Pancreas (tissue), 10 donors: ENCODE results near the gene DKK3. TPM values are rescaled to one million over a fixed set of nuclear protein-coding genes. Genes with fewer than 3 reads are reported as not detected.

Source experiments
- ATAC-seq, 4 donors: fragments of 200-7000 bp; cut with Tn5 transposase; one replicate each; pipeline versions ENCODE4 v1.8.0 to v1.9.1; 2020; ENCODE audit warnings: mild to moderate bottlenecking in 4 of 4, moderate library complexity in 4 of 4
- DNase-seq, 6 donors: peaks; one replicate each; pipeline ENCODE4 v3.0.0-alpha.2; 2020
- FAIRE-seq: peaks from 2 replicates; lab custom pipeline; 2012; peaks lifted over from hg19 to GRCh38; lab: Jason Lieb, UNC
- H3K27ac ChIP-seq, 4 donors: fragments of 200-600 bp; sonication (generic); 1 replicate in 3 of 4; 2 replicates in 1 of 4; pipeline versions ENCODE4 v1.5.0 to v1.8.0; 2020
- H3K27me3 ChIP-seq, 4 donors: fragments of 200-600 bp; one replicate each; pipeline ENCODE4 v1.8.0; 2021
- H3K36me3 ChIP-seq, 3 donors: fragments of 200-600 bp; sonication (generic) in 1 of 3; one replicate each; pipeline versions ENCODE4 v1.5.0 to v1.8.0; 2020 to 2021
- H3K4me1 ChIP-seq, 3 donors: fragments of 200-600 bp; one replicate each; pipeline ENCODE4 v1.8.0; 2021
- H3K4me3 ChIP-seq, 4 donors: fragments of 200-600 bp; sonication (generic) in 2 of 4; one replicate each; pipeline versions ENCODE4 v1.5.0 to v1.8.0; 2020 to 2021
- H3K9me3 ChIP-seq, 4 donors: fragments of 200-600 bp; one replicate each; pipeline ENCODE4 v1.8.0; 2021
- WGBS, 2 donors: extraction: QIAGEN DNeasy Blood & Tissue Kit; methylation state at CpG; one replicate each; pipeline ENCODE4 v1.1.7; 2013; 5-methylcytosine and 5-hydroxymethylcytosine counted together
- intact Hi-C, 3 donors: fragments of 100-400 bp; cut with DNase I; formaldehyde crosslinking; loops; one replicate each; pipeline versions ENCODE4 v1.11.1 to v1.14.2; 2022
- polyA plus RNA-seq, 2 donors: library from polyadenylated mRNA; stranded (reverse); fragments of 200-250 nt; gene quantifications; one replicate each; pipeline ENCODE4 v1.2.3, GENCODE V29; 2013
- total RNA-seq, 6 donors: library from RNA; stranded (reverse); fragmentation: NEBNext Ultra II Directional in 4 of 6; extraction: Animal tissue kit (Norgen Biotek cat#: 25700) in 4 of 6; gene quantifications; one replicate each; pipeline versions ENCODE4 v1.2.1 to v1.2.4, GENCODE V29; 2021 to 2023
- TF ChIP-seq, protein P1 (sequence below), 4 donors: fragments of 200-600 bp; sonication (generic) in 3 of 4; IDR thresholded peaks; one replicate each; pipeline versions ENCODE4 v1.5.0 to v1.8.0; 2021; ENCODE audit warnings: antibody characterized with exemption in 4 of 4
- donor health status: healthy with polysubstance abuse.
- donor health status: DM: no; HTN: no; CAD: no; lungs with moderate emphysema.
- donor health status: DM: no; HTN: no; CAD: no.
- donor health status: control.
- donor health status: control.
- donor health status: Bipolar disorder and iron deficiency.
- donor health status: DM: yes; HTN: yes; CAD: no.
- donor health status: DM: no; HTN: no; CAD: no.
- donor health status: DM: no; HTN: no; CAD: no.
- donor health status: DM: yes; HTN: yes; CAD: no.

The DKK3 gene
- total and polyA plus RNA-seq, 8 donors: 2.7 to 10.5 (median 5.8) TPM

DNA sequence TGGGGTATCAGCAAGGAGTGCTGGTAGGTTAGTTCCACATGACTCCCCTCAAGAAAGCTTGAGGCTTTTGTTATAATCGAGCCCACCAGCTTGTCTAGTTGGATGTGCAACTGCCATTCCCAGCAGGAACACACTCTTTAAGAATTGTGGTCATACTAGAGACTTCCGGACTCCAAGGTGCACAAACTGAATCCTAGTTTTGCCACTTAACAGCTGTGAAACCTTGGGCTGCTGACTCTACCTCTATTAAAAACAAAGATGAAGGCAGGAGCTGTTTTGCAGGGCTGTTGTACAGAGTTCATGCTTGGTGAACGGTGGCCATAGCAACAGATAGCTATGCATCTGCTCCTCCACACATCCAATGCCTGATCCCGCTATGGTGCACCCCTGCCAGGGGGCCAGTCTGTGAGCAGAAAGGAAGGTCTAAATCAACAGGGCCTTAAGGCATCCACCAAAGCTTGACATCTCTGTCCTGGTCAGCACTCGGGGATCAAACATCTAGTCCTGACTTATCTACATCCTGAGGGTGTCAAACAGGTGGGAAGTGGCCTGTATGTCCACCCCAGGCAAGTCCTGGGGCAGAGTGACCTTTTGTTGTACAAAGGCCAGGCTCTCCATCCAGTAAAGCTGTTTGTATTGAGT, 36.4 kb downstream of the DKK3 start:
- WGBS, 2 donors: 81% methylated on average over 5 of the region's 5 CpGs

DNA sequence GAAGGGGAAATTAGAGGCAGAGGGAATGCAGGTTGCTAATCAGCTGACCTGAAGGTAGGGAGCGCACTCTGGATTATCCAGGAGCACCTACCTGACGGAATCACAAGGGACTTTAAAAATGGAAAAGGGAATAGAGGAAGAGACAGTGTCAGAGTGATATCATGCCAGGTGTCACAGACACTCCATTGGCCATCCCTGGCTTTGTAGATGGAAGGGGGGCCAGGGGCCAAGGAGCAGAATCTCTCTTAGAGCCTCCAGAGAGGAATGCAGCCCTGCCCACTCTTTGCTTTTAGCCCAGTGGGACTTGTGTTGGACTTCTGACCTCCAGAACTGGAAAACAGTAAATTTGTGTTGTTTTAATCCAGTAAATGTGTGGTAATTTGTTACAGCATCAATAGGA, 37.9 kb downstream of the DKK3 start:
- TF ChIP-seq, protein P1, sequence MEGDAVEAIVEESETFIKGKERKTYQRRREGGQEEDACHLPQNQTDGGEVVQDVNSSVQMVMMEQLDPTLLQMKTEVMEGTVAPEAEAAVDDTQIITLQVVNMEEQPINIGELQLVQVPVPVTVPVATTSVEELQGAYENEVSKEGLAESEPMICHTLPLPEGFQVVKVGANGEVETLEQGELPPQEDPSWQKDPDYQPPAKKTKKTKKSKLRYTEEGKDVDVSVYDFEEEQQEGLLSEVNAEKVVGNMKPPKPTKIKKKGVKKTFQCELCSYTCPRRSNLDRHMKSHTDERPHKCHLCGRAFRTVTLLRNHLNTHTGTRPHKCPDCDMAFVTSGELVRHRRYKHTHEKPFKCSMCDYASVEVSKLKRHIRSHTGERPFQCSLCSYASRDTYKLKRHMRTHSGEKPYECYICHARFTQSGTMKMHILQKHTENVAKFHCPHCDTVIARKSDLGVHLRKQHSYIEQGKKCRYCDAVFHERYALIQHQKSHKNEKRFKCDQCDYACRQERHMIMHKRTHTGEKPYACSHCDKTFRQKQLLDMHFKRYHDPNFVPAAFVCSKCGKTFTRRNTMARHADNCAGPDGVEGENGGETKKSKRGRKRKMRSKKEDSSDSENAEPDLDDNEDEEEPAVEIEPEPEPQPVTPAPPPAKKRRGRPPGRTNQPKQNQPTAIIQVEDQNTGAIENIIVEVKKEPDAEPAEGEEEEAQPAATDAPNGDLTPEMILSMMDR (IDR thresholded peaks at IDR 0.05): no peak
- H3K9me3 ChIP-seq: no peaks in the 10 kb centered on the region
- FAIRE-seq (no peak), DNase-seq (no peak), ATAC-seq (no peak)
- H3K4me1 ChIP-seq: peaks cover 0 to 8% (median 0%) of the 10 kb centered on the region in 3 donors
- H3K27me3 ChIP-seq: no peaks in the 10 kb centered on the region
- H3K4me3 ChIP-seq: no peak overlapping the region
- H3K36me3 ChIP-seq: no peaks in the 10 kb centered on the region
- no peak overlapping the region for H3K27ac ChIP-seq
- intact Hi-C loops: no loop called here
- 95 to 97% methylated on average over 2 of the region's 2 CpGs for WGBS, 2 donors

More for the DNA sequence above, 36.4 kb downstream of the DKK3 start:
- Histone ChIP-seq H3K9me3 (no peaks in the 10 kb centered on the region), H3K4me3 (no peak overlapping the region), H3K4me1 (peaks cover 0 to 12% (median 0%) of the 10 kb centered on the region in 3 donors), H3K36me3 (no peaks in the 10 kb centered on the region), H3K27ac (no peak overlapping the region), H3K27me3 (no peaks in the 10 kb centered on the region)
- DNase-seq (no peak), FAIRE-seq (no peak), ATAC-seq (no peak)
- intact Hi-C loops: no loop called here
- TF ChIP-seq, protein P1 (IDR thresholded peaks at IDR 0.05): no peak

DNA sequence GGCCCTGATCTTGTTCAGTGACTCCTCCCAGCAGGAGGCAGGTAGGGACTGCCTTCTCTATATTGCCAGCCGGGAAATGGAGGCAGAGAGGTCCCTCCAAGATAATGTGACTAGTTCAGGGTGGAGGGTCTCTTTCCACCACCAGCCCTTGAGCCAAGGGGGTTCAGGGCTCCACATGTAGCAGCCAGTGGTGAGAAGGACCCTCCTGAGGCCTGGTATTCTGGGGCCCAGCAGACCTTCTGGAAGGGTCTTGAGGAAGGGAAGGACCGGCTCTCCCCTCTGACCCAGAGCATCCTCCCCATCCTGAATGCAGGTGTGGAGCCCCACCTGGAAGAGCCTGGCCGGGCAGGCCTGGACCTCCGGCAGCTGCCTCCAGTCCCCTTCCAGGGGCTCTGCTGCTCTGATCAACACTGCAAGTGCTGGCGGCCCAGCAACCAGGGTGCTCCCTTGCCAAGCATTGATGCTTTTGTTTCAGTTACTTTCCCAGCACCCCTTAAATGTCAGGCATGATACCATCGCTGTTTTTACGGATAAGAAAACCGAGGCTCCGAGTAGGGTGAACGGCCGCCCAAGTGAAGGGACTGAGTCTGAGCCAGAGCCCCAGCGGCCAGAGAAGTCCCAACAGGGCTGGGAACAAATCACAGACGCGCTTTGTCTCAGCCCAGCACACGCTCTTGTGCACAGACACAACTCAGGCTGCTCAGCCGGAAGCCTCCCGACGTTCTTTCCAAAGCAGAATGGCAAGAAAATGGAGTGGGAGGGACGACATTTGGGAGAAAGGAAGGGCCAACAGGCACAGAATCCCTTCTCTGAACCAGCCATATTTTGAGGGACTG, 38.8 kb downstream of the DKK3 start:
- FAIRE-seq: no peak
- no peak for DNase-seq
- intact Hi-C loops: no loop called here

DNA sequence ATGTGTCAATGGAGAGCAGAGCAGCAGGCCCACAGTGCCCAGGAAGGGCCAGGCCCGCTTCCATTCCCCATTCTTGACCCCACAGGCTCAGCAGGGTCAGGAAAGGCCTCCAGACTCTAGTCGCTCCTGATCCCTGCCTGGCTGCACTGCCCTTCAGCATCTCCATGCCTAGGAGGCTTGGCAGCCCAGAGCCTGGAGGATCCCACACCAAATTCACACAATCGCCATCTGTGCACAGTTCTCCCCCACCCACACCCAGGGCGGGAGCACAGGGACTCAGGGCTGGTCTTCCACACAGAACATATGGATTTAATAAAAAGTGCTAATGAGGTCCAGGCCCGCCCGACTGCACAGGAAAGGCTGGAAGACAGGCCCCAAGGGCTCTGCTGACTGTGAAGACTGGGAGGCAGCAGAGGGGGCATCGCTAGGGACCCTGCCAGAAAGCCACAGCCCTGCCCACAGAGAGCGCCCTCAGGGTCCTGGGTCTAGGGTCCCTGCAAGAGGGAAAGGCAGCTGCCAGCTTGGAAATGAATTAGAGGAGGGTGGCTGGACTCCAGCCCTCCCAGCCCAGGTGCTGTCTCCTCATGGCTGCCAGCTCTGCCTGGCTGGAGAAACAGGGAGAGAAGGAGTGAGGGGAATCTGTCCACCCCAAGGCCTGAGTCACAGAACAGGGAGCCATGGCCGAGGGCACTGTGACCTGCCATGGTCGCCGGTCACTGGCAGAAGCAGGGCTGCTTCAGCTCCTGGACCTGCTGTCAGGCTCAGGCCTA, 39.7 kb downstream of the DKK3 start:
- no peak overlapping the region for H3K4me3 ChIP-seq
- H3K4me1 ChIP-seq: peaks cover 0 to 5% (median 0%) of the 10 kb centered on the region in 3 donors
- DNase-seq (no peak), FAIRE-seq (no peak), ATAC-seq (no peak)
- TF ChIP-seq, protein P1 (IDR thresholded peaks at IDR 0.05): no peak
- H3K9me3 ChIP-seq: no peaks in the 10 kb centered on the region
- WGBS, 2 donors: 74 to 80% methylated on average over 11 of the region's 11 CpGs
- H3K27me3 ChIP-seq: no peaks in the 10 kb centered on the region
- no peaks in the 10 kb centered on the region for H3K36me3 ChIP-seq
- intact Hi-C loops: no loop called here
- no peak overlapping the region for H3K27ac ChIP-seq

More for the DNA sequence above, 38.8 kb downstream of the DKK3 start:
- no peaks in the 10 kb centered on the region for H3K36me3 ChIP-seq
- H3K27me3 ChIP-seq: no peaks in the 10 kb centered on the region
- TF ChIP-seq, protein P1 (IDR thresholded peaks at IDR 0.05): no peak
- no peak for ATAC-seq
- no peak overlapping the region for H3K27ac ChIP-seq
- peaks cover 0 to 8% (median 0%) of the 10 kb centered on the region in 3 donors for H3K4me1 ChIP-seq
- H3K4me3 ChIP-seq: no peak overlapping the region
- 87 to 93% methylated on average over 19 of the region's 19 CpGs for WGBS, 2 donors
- no peaks in the 10 kb centered on the region for H3K9me3 ChIP-seq
